ENCODE data around the gene SLC35G6. TPM values are rescaled to one million over a fixed set of nuclear protein-coding genes. Genes with fewer than 3 reads are reported as not detected.

Gene SLC35G6
- total RNA-seq, 1 donor = not detected

GRCh38 chr17:7515911-7516610, 34.8 kb downstream of the SLC35G6 start:
- H3K4me1 ChIP-seq (ENCODE audit: insufficient read depth, low read length) = no peaks in the 10 kb centered on the region
- no peaks in the 10 kb centered on the region for H4K20me1 ChIP-seq (ENCODE audit: insufficient read depth, low read length)
- peak; percentile 52 for DNase-seq (ENCODE audit: insufficient read length, low spot score, missing footprints)
- peaks cover 44% of the 10 kb centered on the region for H3K36me3 ChIP-seq (ENCODE audit: insufficient read depth, low read length)
- H3K79me2 ChIP-seq (ENCODE audit: insufficient read depth, low read length) = no peaks in the 10 kb centered on the region
- no peak for TF ChIP-seq CTCF (IDR thresholded peaks at IDR 0.05; ENCODE audit: extremely low read depth, low read depth, low read length)
- no peaks in the 10 kb centered on the region for H3K27me3 ChIP-seq (ENCODE audit: insufficient read depth, low read length)
- H3K4me3 ChIP-seq (ENCODE audit: insufficient read depth, low read length) = no peak overlapping the region
- no peak overlapping the region for H3K4me2 ChIP-seq (ENCODE audit: insufficient read depth, low read length)
- H3K9me3 ChIP-seq (ENCODE audit: low read depth, low read length) = no peaks in the 10 kb centered on the region
- H3K27ac ChIP-seq (ENCODE audit: low read depth, low read length) = no peak overlapping the region
- H2AFZ ChIP-seq (ENCODE audit: low read length) = no peak overlapping the region

GRCh38 chr17:7523033-7523432, 41.8 kb downstream of the SLC35G6 start:
- H3K4me1 ChIP-seq (ENCODE audit: insufficient read depth, low read length) = no peaks in the 10 kb centered on the region
- peaks cover 2% of the 10 kb centered on the region for H3K9me3 ChIP-seq (ENCODE audit: low read depth, low read length)
- H3K4me2 ChIP-seq (ENCODE audit: insufficient read depth, low read length) = no peak overlapping the region
- H3K36me3 ChIP-seq (ENCODE audit: insufficient read depth, low read length) = no peaks in the 10 kb centered on the region
- peak; percentile 39 for TF ChIP-seq CTCF (IDR thresholded peaks at IDR 0.05; ENCODE audit: extremely low read depth, low read depth, low read length)
- H3K4me3 ChIP-seq (ENCODE audit: insufficient read depth, low read length) = no peak overlapping the region
- H2AFZ ChIP-seq (ENCODE audit: low read length) = no peak overlapping the region
- no peaks in the 10 kb centered on the region for H3K27me3 ChIP-seq (ENCODE audit: insufficient read depth, low read length)
- no peaks in the 10 kb centered on the region for H4K20me1 ChIP-seq (ENCODE audit: insufficient read depth, low read length)
- peak; percentile 41 for DNase-seq (ENCODE audit: insufficient read length, low spot score, missing footprints)
- H3K27ac ChIP-seq (ENCODE audit: low read depth, low read length) = no peak overlapping the region
- no peaks in the 10 kb centered on the region for H3K79me2 ChIP-seq (ENCODE audit: insufficient read depth, low read length)

GRCh38 chr17:7528842-7529241, 47.6 kb downstream of the SLC35G6 start:
- no peak for DNase-seq (ENCODE audit: insufficient read length, low spot score, missing footprints)
- Histone ChIP-seq H3K27ac (ENCODE audit: low read depth, low read length) (no peak overlapping the region), H3K9me3 (ENCODE audit: low read depth, low read length) (peaks cover 3% of the 10 kb centered on the region), H3K4me3 (ENCODE audit: insufficient read depth, low read length) (no peak overlapping the region), H3K4me1 (ENCODE audit: insufficient read depth, low read length) (no peaks in the 10 kb centered on the region), H3K27me3 (ENCODE audit: insufficient read depth, low read length) (no peaks in the 10 kb centered on the region), H3K4me2 (ENCODE audit: insufficient read depth, low read length) (no peak overlapping the region), H3K36me3 (ENCODE audit: insufficient read depth, low read length) (no peaks in the 10 kb centered on the region), H3K79me2 (ENCODE audit: insufficient read depth, low read length) (no peaks in the 10 kb centered on the region), H4K20me1 (ENCODE audit: insufficient read depth, low read length) (no peaks in the 10 kb centered on the region), H2AFZ (ENCODE audit: low read length) (no peak overlapping the region)
- no peak for TF ChIP-seq CTCF (IDR thresholded peaks at IDR 0.05; ENCODE audit: extremely low read depth, low read depth, low read length)

GRCh38 chr17:7530023-7530900, 49.0 kb downstream of the SLC35G6 start:
- no peaks in the 10 kb centered on the region for H3K4me1 ChIP-seq (ENCODE audit: insufficient read depth, low read length)
- no peak overlapping the region for H3K4me2 ChIP-seq (ENCODE audit: insufficient read depth, low read length)
- TF ChIP-seq CTCF (IDR thresholded peaks at IDR 0.05; ENCODE audit: extremely low read depth, low read depth, low read length) = no peak
- H3K27ac ChIP-seq (ENCODE audit: low read depth, low read length) = no peak overlapping the region
- H3K9me3 ChIP-seq (ENCODE audit: low read depth, low read length) = peaks cover 3% of the 10 kb centered on the region
- no peaks in the 10 kb centered on the region for H3K36me3 ChIP-seq (ENCODE audit: insufficient read depth, low read length)
- H2AFZ ChIP-seq (ENCODE audit: low read length) = no peak overlapping the region
- no peak for DNase-seq (ENCODE audit: insufficient read length, low spot score, missing footprints)
- H3K4me3 ChIP-seq (ENCODE audit: insufficient read depth, low read length) = no peak overlapping the region
- H3K79me2 ChIP-seq (ENCODE audit: insufficient read depth, low read length) = no peaks in the 10 kb centered on the region
- no peaks in the 10 kb centered on the region for H3K27me3 ChIP-seq (ENCODE audit: insufficient read depth, low read length)
- H4K20me1 ChIP-seq (ENCODE audit: insufficient read depth, low read length) = no peaks in the 10 kb centered on the region

Measured in osteoblast (primary cell).